Stimulated activated naive CD8-positive, alpha-beta T cell treated with anti-CD3 and anti-CD28 coated beads, Interleukin-15, amount 100 ng/mL, for 72 hours (primary cell): Measurements from ENCODE around the gene NANOS2.
A peak's percentile ranks its signal among the peaks of the same experiment; 100 is the strongest.

Experiments used
- ATAC-seq: fragments of 150-1000 bp; cut with Tn5 transposase; 2 replicates; pipeline ENCODE4 v1.10.0; 2021; ENCODE audit warnings: mild to moderate bottlenecking, moderate library complexity
- DNase-seq, 2 donors: peaks; one replicate each; pipeline ENCODE4 v3.0.0; 2021 to 2022
- H3K27ac Mint-ChIP-seq, 2 donors: one replicate each; pipeline ENCODE4 v1.8.0; 2022; ENCODE audit warnings: mild to moderate bottlenecking in 2 of 2, mixed read lengths in 2 of 2, moderate library complexity in 2 of 2
- H3K27me3 Mint-ChIP-seq: one replicate; pipeline ENCODE4 v1.8.0; 2022; ENCODE audit warnings: mixed read lengths
- H3K4me1 Mint-ChIP-seq: one replicate; pipeline ENCODE4 v1.8.0; 2022; ENCODE audit warnings: mild to moderate bottlenecking, mixed read lengths
- H3K4me3 Mint-ChIP-seq, 2 donors: one replicate each; pipeline ENCODE4 v1.8.0; 2022; ENCODE audit warnings: mild to moderate bottlenecking in 2 of 2, mixed read lengths in 2 of 2, moderate library complexity in 1 of 2
- H3K9me3 Mint-ChIP-seq, 2 donors: one replicate each; pipeline ENCODE4 v1.8.0; 2022; ENCODE audit warnings: mixed read lengths in 2 of 2

The NANOS2 gene

DNA sequence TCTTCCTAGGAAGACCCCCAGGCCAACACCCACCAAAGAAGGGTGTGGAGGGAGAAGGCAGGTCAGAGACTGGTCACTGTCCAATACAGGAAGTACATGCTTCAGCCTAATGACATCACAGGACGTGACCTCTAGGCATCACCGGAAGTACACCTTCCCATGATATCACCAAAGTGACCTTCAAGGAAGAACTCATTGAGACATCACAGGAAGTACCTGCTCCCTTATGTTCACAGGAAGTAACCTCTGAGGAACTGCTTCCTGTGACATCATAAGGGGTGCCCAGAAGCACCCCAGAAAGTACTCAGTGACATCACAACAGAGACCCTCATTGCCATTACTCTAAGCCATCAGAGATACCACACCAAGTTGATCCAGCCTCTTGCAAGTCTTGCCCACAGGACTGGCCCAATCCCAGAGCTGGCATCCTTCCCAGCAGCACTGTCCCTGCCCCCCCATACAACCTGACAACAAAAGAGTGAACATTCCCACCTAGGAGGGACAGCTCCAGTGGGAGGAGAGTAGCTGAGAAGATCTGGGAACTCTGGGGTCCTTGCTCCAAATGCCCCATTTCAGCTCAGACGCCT is 24.2 kb upstream of the NANOS2 start:
- Mint-ChIP-seq H3K9me3 (peaks cover 0 to 10% of the 10 kb centered on the region in 2 donors), H3K27me3 (peaks cover 74% of the 10 kb centered on the region)

DNA sequence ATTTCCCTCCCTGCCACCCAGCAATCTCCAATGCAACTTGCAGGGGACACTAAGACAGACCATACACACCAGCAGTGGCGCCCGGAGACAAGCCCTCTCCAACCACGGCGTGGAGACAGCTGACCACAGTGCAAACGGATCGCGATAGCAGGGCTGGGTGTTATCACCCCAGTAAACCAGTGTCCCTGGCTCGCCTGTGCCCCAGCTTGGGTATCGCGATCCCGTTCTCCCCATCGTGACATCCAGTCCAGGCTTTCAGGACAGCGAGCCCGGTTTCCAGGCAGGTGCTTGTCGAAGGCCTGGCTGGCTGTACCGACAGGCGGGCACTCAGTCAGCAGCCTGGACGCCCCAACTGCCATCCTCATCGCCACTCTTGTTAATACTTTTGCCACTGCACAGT is 20.7 kb upstream of the NANOS2 start:
- Mint-ChIP-seq H3K27ac (no peak overlapping the region), H3K9me3 (peaks cover 0 to 10% of the 10 kb centered on the region in 2 donors)

More for the DNA sequence above, 24.2 kb upstream of the NANOS2 start:
- peaks cover 7% of the 10 kb centered on the region for H3K4me1 Mint-ChIP-seq
- no peak for DNase-seq
- ATAC-seq, result no peak
- H3K4me3 Mint-ChIP-seq, result no peak overlapping the region
- H3K27ac Mint-ChIP-seq, result no peak overlapping the region

DNA sequence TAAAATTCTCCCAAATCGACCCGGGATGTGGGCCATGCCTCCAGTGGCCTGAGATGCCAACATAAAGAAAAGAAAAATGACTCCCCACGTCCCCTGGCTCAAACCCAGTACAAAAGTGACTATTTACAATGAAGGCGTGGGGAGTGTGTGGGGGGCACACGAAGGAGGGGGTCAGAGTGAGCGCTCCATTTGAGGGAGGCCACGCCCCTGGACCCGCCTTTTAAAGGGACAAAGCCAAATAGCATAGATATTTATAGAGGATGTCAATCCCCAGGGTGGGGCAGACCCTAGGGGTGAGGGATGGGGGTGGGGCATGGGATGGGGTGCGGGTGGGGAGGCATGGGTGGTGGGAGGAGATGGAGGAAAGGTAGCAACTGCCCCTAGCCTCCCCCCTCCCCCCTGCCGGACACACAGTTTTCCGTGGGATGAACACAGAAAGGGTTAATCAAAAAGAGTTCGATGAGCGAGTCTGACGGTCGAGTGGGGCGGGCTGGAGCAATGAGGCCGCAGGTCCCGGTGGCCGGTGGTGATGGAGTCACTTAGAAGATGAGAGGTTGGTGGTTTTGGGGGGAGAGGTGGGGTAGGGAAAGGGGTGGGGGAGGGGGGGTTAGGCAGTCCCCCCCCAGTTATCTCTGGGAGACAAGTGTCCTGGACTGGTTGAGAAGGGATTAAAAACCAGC is 20.1 kb upstream of the NANOS2 start:
- Mint-ChIP-seq H3K4me3 (no peak overlapping the region), H3K9me3 (peaks cover 0 to 10% of the 10 kb centered on the region in 2 donors), H3K27ac (no peak overlapping the region), H3K4me1 (peaks cover 7% of the 10 kb centered on the region), H3K27me3 (peaks cover 92% of the 10 kb centered on the region)
- no peak for DNase-seq
- no peak for ATAC-seq

More for the DNA sequence above, 20.7 kb upstream of the NANOS2 start:
- Mint-ChIP-seq H3K4me1 (peaks cover 7% of the 10 kb centered on the region), H3K27me3 (peaks cover 89% of the 10 kb centered on the region), H3K4me3 (no peak overlapping the region)
- DNase-seq, result no peak
- no peak for ATAC-seq

DNA sequence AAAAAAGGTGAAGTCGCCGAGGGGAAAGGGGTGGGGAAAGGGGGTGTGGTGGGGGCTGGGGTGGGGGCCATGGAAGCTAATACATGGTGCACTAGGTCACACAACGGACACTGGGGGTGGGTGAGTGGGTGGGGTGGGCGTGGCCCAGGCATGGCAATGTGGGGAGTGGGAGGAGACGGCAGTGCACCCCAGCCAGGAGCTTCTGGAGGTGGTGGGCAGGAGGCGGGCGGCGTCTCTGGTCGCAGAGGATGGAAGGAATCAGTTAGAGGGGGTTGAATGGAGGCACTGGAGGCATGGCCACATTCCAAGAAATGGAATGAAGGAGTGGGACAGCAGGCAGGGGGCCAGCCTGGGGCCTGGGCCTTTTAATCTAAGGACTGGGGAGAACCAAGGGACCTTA is 19.2 kb upstream of the NANOS2 start:
- peaks cover 92% of the 10 kb centered on the region for H3K27me3 Mint-ChIP-seq
- H3K9me3 Mint-ChIP-seq, result peaks cover 0 to 7% of the 10 kb centered on the region in 2 donors
- no peak overlapping the region for H3K27ac Mint-ChIP-seq
- no peak overlapping the region for H3K4me3 Mint-ChIP-seq
- peaks cover 2% of the 10 kb centered on the region for H3K4me1 Mint-ChIP-seq
- DNase-seq, result no peak
- ATAC-seq, result no peak

DNA sequence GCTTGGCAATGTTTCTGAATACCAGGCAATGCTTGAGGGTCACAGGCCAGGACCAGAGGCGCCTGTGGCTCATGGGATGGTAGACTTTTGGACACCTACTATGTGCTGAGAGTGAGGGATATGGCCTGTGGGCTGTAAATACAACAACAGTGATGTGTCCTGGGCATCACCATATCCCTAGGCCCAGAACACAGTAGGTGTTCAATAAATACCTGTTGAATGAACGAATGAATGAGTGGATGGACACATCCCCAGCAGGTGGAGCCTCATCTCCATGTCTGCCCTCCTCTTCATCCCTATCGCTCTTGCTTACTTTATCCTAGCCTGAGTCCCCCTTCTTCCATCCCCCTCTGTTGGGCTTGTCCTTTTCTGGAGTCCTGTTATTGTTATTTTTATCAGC is 16.5 kb upstream of the NANOS2 start:
- peaks cover 16% of the 10 kb centered on the region for H3K4me1 Mint-ChIP-seq
- no peak overlapping the region for H3K4me3 Mint-ChIP-seq
- H3K9me3 Mint-ChIP-seq, result no peaks in the 10 kb centered on the region
- DNase-seq (no peak), ATAC-seq (no peak)
- peaks cover 73% of the 10 kb centered on the region for H3K27me3 Mint-ChIP-seq
- no peak overlapping the region for H3K27ac Mint-ChIP-seq

DNA sequence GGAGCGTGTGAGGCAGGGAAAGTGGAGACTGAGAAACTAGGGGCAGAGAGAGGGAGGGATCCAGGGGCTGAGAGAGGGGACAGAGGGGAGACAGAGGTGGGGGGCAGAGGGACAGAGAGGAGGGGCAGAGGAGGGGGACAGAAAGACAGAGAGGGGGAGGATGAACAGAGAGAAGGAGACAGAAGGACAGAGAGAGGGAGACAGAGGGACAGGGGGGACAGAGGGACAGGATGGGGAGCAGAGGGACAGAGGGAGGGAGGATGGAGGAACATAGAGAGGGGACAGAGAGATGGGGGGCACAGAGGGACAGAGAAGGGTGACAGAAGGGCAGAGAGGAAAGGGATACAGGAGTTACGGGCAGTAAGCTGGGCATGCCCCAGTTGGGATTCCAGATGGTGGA is 14.7 kb upstream of the NANOS2 start:
- no peak for DNase-seq
- peak overlapping the region; percentile 17 to 31 for H3K4me3 Mint-ChIP-seq
- ATAC-seq, result no peak
- peak overlapping the region in 1 of 2 donors; percentile 36 for H3K27ac Mint-ChIP-seq
- H3K27me3 Mint-ChIP-seq, result peaks cover 55% of the 10 kb centered on the region
- H3K9me3 Mint-ChIP-seq, result no peaks in the 10 kb centered on the region
- H3K4me1 Mint-ChIP-seq, result peaks cover 16% of the 10 kb centered on the region

DNA sequence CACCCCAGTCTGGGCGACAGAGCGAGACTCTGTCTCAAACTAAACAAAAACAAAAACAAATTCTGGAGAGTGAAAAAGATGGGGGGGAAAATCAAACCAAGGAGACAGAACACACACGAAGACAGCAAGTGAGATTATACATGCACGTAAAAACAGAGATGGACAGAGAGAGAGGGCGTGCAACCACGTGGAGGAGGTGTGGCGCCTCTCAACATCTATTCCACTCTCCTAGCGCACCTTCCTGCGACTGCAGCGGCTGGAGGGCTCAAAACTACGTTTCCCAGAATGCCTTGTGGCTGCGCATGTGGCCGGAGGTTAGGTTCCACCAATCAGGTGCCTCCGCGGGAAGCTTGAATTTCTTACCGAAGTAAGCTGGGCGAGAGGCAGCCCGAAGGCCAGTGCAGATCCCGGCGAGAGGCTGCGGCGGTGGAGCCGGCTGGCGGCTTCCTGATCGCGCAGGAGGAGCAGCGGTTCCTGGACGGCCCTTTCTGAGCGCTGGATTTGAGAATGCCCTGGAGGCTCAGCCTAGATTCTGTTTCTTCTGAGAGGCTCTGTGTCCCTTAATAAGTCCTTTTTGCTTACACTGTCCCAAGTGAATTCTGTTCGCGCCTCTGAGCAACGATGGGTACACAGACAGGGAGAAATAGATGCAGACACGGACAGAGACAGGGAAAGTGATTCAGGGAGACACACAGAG is 13.1 kb upstream of the NANOS2 start:
- Mint-ChIP-seq H3K4me1 (peaks cover 16% of the 10 kb centered on the region), H3K27me3 (peaks cover 41% of the 10 kb centered on the region), H3K9me3 (no peaks in the 10 kb centered on the region), H3K4me3 (peak overlapping the region; percentile 74 to 80), H3K27ac (peak overlapping the region in 1 of 2 donors; percentile 17)
- peak; percentile 84 to 90 for DNase-seq
- peak; percentile 99 for ATAC-seq

DNA sequence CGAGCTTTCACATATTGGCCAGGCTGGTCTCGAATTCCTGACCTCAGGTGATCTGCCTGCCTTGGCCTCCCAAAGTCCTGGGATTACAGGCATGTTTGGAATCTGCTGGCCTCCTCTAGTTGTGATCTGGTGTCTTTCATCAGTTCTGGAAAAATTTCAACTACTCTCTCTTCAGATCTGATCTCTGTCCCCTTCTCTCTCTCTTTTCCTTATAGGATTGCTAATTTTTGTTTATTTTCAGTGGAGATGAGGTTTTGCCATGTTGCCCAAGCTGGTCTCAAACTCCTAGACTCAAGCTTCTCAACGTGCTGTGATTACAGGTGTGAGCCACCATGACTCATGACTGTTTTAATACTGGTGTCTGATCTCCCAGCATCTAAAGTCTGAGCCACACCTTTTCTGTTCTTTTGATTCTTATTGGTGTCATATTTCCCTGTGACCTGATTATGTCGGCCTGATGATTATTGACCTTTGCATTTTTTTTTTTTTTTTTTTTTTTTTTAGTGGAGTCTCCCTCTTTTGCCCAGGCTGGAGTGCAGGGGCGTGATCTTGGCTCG is 10.4 kb upstream of the NANOS2 start:
- Mint-ChIP-seq H3K27ac (no peak overlapping the region), H3K27me3 (peaks cover 27% of the 10 kb centered on the region), H3K4me1 (peaks cover 23% of the 10 kb centered on the region), H3K4me3 (no peak overlapping the region), H3K9me3 (no peaks in the 10 kb centered on the region)
- ATAC-seq, result no peak
- no peak for DNase-seq

DNA sequence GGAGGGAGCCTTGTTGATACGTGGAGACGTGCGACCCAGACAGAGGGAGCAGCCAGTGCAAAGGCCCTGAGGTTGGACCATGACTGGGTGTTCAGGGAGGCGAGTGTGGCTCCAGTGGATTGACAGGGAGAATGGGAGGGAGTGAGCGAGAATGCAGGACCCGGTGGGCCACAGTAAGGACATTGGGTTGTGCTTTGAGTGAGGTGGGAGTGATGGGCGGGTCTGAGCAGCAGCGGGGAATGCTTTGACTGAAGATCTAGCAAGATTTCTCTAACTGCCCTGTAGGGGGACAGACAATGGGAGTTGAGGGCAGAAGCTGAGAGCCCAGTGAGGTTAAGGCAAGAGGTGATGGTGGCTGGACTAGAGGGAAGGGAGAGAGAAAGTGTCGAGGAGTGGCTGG is 7.7 kb upstream of the NANOS2 start:
- H3K4me3 Mint-ChIP-seq, result no peak overlapping the region
- no peak overlapping the region for H3K27ac Mint-ChIP-seq
- DNase-seq (no peak), ATAC-seq (peak; percentile 30)
- H3K9me3 Mint-ChIP-seq, result no peaks in the 10 kb centered on the region
- peaks cover 20% of the 10 kb centered on the region for H3K27me3 Mint-ChIP-seq
- H3K4me1 Mint-ChIP-seq, result peaks cover 33% of the 10 kb centered on the region

DNA sequence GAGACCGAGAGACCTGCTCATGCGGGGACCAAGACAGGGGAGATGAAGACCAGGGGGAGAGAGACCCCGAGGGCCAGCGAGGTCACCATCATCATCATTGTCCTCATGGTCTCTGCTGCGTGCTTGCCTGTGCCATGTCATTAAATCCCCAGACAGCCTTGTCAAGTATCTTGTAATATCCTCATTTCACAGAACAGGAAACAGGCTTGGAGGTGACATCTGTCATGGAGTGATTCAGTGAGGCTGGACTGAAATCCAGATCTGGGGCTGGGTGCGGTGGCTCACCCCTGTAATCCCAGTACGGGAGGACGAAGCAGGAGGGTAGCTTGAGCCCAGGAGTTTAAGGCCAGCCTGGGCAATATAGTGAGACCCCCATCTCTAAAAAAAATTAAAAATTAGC is 5.9 kb upstream of the NANOS2 start:
- no peak for DNase-seq
- Mint-ChIP-seq H3K4me1 (peaks cover 36% of the 10 kb centered on the region), H3K9me3 (no peaks in the 10 kb centered on the region), H3K27me3 (peaks cover 30% of the 10 kb centered on the region), H3K4me3 (no peak overlapping the region), H3K27ac (no peak overlapping the region)
- peak; percentile 54 for ATAC-seq

DNA sequence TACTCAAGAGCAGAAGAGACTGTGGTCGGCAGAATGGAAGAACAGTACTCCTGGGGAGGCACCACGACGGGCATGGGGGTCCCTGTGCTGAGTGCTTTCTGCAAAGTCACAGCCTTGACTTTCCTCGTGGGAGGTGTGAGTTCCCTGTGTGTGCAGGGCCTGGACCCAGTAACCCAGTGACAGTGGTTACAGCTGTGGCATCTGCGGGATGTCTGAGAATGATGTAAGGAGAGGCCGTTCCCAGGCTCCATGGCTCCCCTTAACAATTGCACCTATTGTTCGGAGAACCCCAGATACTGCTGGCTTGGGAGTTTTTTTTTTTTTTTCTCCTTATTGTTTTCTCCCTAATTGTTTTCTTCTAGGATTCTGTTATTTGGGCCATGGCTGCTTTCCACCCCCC is 5.1 kb upstream of the NANOS2 start:
- Mint-ChIP-seq H3K27me3 (peaks cover 33% of the 10 kb centered on the region), H3K27ac (no peak overlapping the region), H3K4me3 (peak overlapping the region in 1 of 2 donors; percentile 13), H3K4me1 (peaks cover 36% of the 10 kb centered on the region), H3K9me3 (no peaks in the 10 kb centered on the region)
- ATAC-seq (no peak), DNase-seq (no peak)

DNA sequence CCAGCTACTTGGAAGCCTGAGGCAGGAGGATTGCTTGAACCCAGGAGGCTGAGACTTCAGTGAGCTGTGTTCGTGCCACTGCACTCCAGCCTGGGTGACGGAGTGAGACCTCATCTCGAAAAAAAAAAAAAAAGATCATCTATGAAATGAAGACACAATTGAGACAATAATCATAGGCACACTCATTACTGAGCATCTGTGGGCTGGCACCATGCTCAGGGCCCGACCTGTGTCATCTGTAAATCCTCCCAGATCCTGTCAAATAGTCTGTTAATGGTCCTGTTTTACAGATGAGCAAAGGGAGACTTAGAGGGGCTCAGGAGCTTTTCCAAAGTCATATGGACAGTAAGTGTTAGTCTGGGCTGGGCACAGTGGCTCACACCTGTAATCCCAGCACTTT is 4.1 kb upstream of the NANOS2 start:
- Mint-ChIP-seq H3K4me1 (peaks cover 36% of the 10 kb centered on the region), H3K4me3 (no peak overlapping the region), H3K9me3 (no peaks in the 10 kb centered on the region), H3K27me3 (peaks cover 41% of the 10 kb centered on the region), H3K27ac (no peak overlapping the region)
- DNase-seq (no peak), ATAC-seq (no peak)

DNA sequence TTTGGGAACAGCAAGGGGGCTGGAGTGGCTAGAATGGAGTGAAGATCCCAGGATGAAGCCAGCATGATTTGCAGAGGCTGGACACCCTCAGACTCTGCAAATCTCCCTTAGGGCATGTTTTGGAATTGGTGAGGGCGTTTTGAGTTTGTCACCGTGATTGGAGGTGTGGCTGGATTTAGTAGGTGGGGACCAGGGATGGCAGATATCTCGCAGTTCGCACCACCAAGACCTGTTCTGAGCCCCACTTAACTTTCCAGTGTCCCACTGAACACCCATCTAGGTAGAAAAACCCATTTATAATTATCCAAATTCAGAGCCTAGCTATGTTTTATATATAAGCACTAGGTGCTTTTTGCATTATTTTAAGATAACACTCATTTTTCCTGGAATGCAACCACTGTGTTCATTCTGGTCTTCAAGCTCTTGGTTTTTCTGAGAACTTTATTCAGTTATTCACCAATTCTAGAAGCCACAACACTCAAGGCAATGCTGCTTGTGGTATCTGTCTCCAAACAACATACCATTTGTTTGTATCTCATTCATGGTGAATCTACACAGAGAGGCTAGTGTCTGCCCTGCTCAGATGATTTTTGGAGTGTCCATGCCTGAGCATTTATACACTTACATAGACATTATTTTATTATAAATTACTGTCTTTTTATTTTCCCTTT is 3.0 kb upstream of the NANOS2 start:
- Mint-ChIP-seq H3K4me3 (no peak overlapping the region), H3K27ac (no peak overlapping the region), H3K4me1 (peaks cover 36% of the 10 kb centered on the region), H3K9me3 (no peaks in the 10 kb centered on the region), H3K27me3 (peaks cover 53% of the 10 kb centered on the region)
- DNase-seq (no peak), ATAC-seq (peak; percentile 81)

DNA sequence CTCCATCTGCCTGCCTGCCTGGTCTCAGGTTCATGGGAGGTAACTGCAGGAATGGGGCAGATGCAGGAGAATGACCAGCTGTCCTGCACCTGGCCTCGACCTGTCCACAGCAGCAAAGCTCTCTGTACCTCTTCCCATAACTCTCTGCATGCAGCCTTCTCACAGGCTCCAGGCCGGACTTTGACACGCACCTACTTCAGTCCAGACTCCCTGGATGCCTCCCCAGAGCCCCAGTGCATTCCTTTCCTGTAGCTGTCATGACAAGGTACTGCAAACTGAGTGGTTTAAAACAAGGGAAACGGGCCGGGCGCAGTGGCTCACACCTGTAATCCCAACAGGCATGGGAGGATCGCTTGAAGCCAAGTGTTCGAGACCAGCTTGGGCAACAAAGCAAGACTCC is 3.3 kb downstream of the NANOS2 start:
- DNase-seq (no peak), ATAC-seq (no peak)
- Mint-ChIP-seq H3K4me3 (no peak overlapping the region), H3K27ac (no peak overlapping the region), H3K9me3 (no peaks in the 10 kb centered on the region), H3K4me1 (peaks cover 1% of the 10 kb centered on the region), H3K27me3 (peaks cover 51% of the 10 kb centered on the region)

DNA sequence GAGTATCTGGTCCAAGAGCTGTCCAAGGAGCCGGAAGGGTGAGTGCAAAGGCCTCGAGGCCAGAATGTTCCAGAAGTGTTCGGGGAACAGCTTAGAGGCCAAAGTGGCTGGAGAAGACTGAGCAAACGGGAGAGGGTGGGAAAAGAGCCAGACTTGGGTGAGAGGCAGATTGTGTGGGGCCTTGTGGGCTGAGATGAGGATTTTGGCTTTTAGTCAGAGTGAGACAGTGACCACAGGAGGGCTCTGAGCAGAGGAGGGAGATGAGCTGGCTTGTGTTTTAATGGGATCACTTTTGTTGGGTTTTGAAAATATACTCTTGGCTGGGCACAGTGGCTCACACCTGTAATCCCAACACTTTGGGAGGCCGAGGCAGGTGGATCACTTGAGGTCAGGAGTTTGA is 5.6 kb downstream of the NANOS2 start:
- Mint-ChIP-seq H3K27ac (no peak overlapping the region), H3K4me1 (no peaks in the 10 kb centered on the region), H3K27me3 (peaks cover 42% of the 10 kb centered on the region), H3K9me3 (no peaks in the 10 kb centered on the region), H3K4me3 (no peak overlapping the region)
- ATAC-seq, result peak; percentile 39
- no peak for DNase-seq
